Osteoblast (primary cell): ENCODE results near the gene RPL10. TPM values are rescaled to one million over a fixed set of nuclear protein-coding genes. Genes with fewer than 3 reads are reported as not detected.

Experiments used
- DNase-seq: peaks from one replicate; pipeline ENCODE4 v3.0.0; 2011; ENCODE audit warnings: low spot score, mixed read lengths; ENCODE audit not compliant: insufficient read length; ENCODE audit errors: missing footprints
- H2AFZ ChIP-seq: 2 replicates; pipeline ENCODE4 v1.6.0; 2011; ENCODE audit warnings: mild to moderate bottlenecking, low read length
- H3K27ac ChIP-seq: 2 replicates; pipeline ENCODE4 v1.5.1; 2011; ENCODE audit warnings: mild to moderate bottlenecking, low read depth, low read length, moderate library complexity
- H3K27me3 ChIP-seq: 2 replicates; pipeline ENCODE4 v1.6.0; 2012; ENCODE audit warnings: mild to moderate bottlenecking, control low read depth, inconsistent platforms, low read length, moderate library complexity; ENCODE audit not compliant: insufficient read depth
- H3K36me3 ChIP-seq: 2 replicates; pipeline ENCODE4 v1.5.1; 2011; ENCODE audit warnings: mild to moderate bottlenecking, low read length, control low read depth, moderate library complexity; ENCODE audit not compliant: insufficient read depth
- H3K4me1 ChIP-seq: 2 replicates; pipeline ENCODE4 v1.5.1; 2011; ENCODE audit warnings: mild to moderate bottlenecking, low read length, control low read depth, moderate library complexity; ENCODE audit not compliant: insufficient read depth
- H3K4me2 ChIP-seq: 2 replicates; pipeline ENCODE4 v1.6.0; 2011; ENCODE audit warnings: mild to moderate bottlenecking, low read length; ENCODE audit not compliant: insufficient read depth
- H3K4me3 ChIP-seq: fragments of 200-600 bp; sonication (generic); 3 replicates; pipeline ENCODE4 v1.5.1; 2012; ENCODE audit warnings: mild to moderate bottlenecking, low read length, inconsistent platforms; ENCODE audit not compliant: insufficient read depth
- H3K79me2 ChIP-seq: 2 replicates; pipeline ENCODE4 v1.6.0; 2012; ENCODE audit warnings: mild to moderate bottlenecking, low read length, control low read depth, inconsistent platforms; ENCODE audit not compliant: insufficient read depth
- H3K9me3 ChIP-seq: 2 replicates; pipeline ENCODE4 v1.5.1; 2011; ENCODE audit warnings: low read depth, low read length, control low read depth
- H4K20me1 ChIP-seq: 2 replicates; pipeline ENCODE4 v1.6.0; 2012; ENCODE audit warnings: mild to moderate bottlenecking, low read length, control low read depth; ENCODE audit not compliant: insufficient read depth
- CTCF ChIP-seq: IDR thresholded peaks from 2 replicates; pipeline ENCODE4 v1.5.1; 2011; ENCODE audit warnings: mild to moderate bottlenecking, low read depth, low read length, moderate library complexity; ENCODE audit errors: extremely low read depth
- total RNA-seq: library from RNA; depleted of rRNA; stranded (reverse); fragments of >200 nt; gene quantifications from 2 replicates; pipeline ENCODE4 v1.2.3, GENCODE V29; 2012

Gene RPL10
- total RNA-seq, 1 donor: 2,517 TPM

DNA sequence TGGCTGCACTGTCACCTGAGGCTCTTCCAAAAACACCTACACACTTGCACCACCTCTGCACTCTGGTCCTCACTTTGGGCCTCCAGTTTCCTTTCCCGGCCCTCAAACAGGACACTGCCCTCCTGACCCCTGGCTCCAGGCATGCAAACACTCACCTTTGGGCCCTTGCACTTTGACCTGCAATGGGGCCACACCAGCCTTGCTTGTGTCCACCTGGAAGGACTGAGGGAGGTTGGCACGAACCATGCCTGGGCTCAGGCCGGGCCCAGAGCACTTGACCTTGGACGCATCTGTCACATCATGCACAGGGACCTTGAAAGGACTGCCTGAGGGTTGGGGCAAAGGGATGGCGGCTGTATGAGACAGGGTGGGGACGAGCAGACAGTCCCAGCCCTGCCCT, 39.3 kb upstream of the RPL10 start:
- Histone ChIP-seq H4K20me1 (peaks cover 69% of the 10 kb centered on the region), H3K9me3 (no peaks in the 10 kb centered on the region), H3K4me3 (no peak overlapping the region), H3K4me1 (no peaks in the 10 kb centered on the region), H3K36me3 (peaks cover 92% of the 10 kb centered on the region), H3K27me3 (no peaks in the 10 kb centered on the region), H3K4me2 (no peak overlapping the region), H3K79me2 (peaks cover 63% of the 10 kb centered on the region), H2AFZ (no peak overlapping the region), H3K27ac (no peak overlapping the region)
- no peak for TF ChIP-seq CTCF
- DNase-seq: no peak

GRCh38 chrX:154359362-154360154, 38.6 kb upstream of the RPL10 start:
- no peak for TF ChIP-seq CTCF
- peaks cover 91% of the 10 kb centered on the region for H3K36me3 ChIP-seq
- H3K27me3 ChIP-seq: no peaks in the 10 kb centered on the region
- no peak overlapping the region for H3K27ac ChIP-seq
- H3K4me3 ChIP-seq: no peak overlapping the region
- no peaks in the 10 kb centered on the region for H3K4me1 ChIP-seq
- DNase-seq: no peak
- peaks cover 74% of the 10 kb centered on the region for H4K20me1 ChIP-seq
- H3K79me2 ChIP-seq: peaks cover 70% of the 10 kb centered on the region
- H3K4me2 ChIP-seq: no peak overlapping the region
- H2AFZ ChIP-seq: no peak overlapping the region
- no peaks in the 10 kb centered on the region for H3K9me3 ChIP-seq

GRCh38 chrX:154360155-154360713, 37.9 kb upstream of the RPL10 start:
- H3K36me3 ChIP-seq: peaks cover 92% of the 10 kb centered on the region
- H3K27me3 ChIP-seq: no peaks in the 10 kb centered on the region
- peaks cover 77% of the 10 kb centered on the region for H3K79me2 ChIP-seq
- H3K4me2 ChIP-seq: no peak overlapping the region
- peaks cover 72% of the 10 kb centered on the region for H4K20me1 ChIP-seq
- no peaks in the 10 kb centered on the region for H3K4me1 ChIP-seq
- no peak overlapping the region for H2AFZ ChIP-seq
- no peak overlapping the region for H3K27ac ChIP-seq
- H3K4me3 ChIP-seq: no peak overlapping the region
- H3K9me3 ChIP-seq: no peaks in the 10 kb centered on the region
- no peak for TF ChIP-seq CTCF
- no peak for DNase-seq

DNA sequence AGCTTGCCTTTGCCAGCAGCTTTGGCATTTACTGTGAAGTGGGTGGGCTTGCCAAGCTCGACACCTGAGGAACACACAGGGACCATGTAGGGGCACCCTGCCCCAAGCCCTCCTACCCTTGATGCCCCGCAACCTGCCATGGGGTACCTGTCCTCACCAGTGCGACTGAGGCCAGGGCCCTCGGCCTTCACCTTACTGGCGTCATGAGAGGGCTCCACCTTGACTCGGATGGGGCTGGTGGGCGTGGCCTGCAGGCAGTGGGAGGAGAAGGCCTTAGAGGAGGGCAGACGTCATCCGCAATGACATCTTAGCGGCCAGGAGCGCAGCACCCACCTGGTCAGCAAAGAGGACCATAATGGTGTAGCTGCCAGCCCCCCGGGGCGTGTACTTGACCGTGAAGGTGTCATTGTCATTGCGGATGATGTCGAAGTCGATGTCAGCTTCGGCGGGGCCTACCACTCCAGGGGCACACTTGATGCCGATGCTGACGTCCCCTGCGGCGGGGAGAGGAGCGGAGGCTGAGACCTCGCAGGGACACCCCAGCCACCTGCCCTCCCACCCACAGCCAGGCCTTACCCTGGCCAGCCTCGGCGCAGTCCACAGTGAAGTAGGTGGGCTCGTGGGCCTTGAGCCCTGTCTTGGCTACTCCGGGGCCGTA, 36.0 kb upstream of the RPL10 start:
- Histone ChIP-seq H3K27ac (no peak overlapping the region), H3K4me2 (no peak overlapping the region), H3K9me3 (no peaks in the 10 kb centered on the region), H4K20me1 (peaks cover 67% of the 10 kb centered on the region), H3K4me3 (no peak overlapping the region), H3K36me3 (peaks cover 95% of the 10 kb centered on the region), H3K4me1 (no peaks in the 10 kb centered on the region), H3K27me3 (no peaks in the 10 kb centered on the region), H3K79me2 (peaks cover 91% of the 10 kb centered on the region), H2AFZ (no peak overlapping the region)
- TF ChIP-seq CTCF: no peak
- DNase-seq: no peak
